Upper lobe of left lung (tissue), 6 donors: ENCODE measurements around the gene LHB. TPM values are rescaled to one million over a fixed set of nuclear protein-coding genes. Genes with fewer than 3 reads are reported as not detected.

Experiments
- ATAC-seq, 2 donors: fragments of 200-7000 bp; cut with Tn5 transposase; one replicate each; pipeline ENCODE4 v1.9.1; 2022; ENCODE audit warnings: mild to moderate bottlenecking in 2 of 2, moderate library complexity in 2 of 2; ENCODE audit not compliant: low FRiP score in 2 of 2
- DNase-seq, 2 donors: peaks; one replicate each; pipeline ENCODE4 v3.0.0-alpha.2; 2019 to 2020
- H3K27ac ChIP-seq, 4 donors: fragments of 200-600 bp; sonication (generic); one replicate each; pipeline ENCODE4 v1.5.1; 2016 to 2019
- H3K27me3 ChIP-seq, 4 donors: fragments of 200-600 bp; sonication (generic); one replicate each; pipeline ENCODE4 v1.5.1; 2017 to 2019
- H3K36me3 ChIP-seq, 4 donors: fragments of 200-600 bp; sonication (generic); one replicate each; pipeline ENCODE4 v1.5.1; 2016 to 2019
- H3K4me1 ChIP-seq, 4 donors: fragments of 200-600 bp; sonication (generic); one replicate each; pipeline ENCODE4 v1.5.1; 2018 to 2019
- H3K4me3 ChIP-seq, 4 donors: fragments of 200-600 bp; sonication (generic); one replicate each; pipeline ENCODE4 v1.5.1; 2017 to 2019; ENCODE audit warnings: mild to moderate bottlenecking in 2 of 4, moderate library complexity in 1 of 4
- H3K9me3 ChIP-seq, 4 donors: fragments of 200-600 bp; sonication (generic); one replicate each; pipeline ENCODE4 v1.5.1; 2018 to 2019
- CTCF ChIP-seq, 6 experiments: fragments of 450-650 bp in 4 of 6; fragments of 200-600 bp in 2 of 6; sonication (generic) in 2 of 6; IDR thresholded peaks; one replicate each; pipeline ENCODE4 v1.5.1; 2016 to 2019; ENCODE audit warnings: antibody characterized with exemption in 6 of 6
- EP300 ChIP-seq, 4 donors: sonication (generic); formaldehyde crosslinking; IDR thresholded peaks; one replicate each; pipeline ENCODE4 v1.5.1; 2017; ENCODE audit warnings: antibody characterized with exemption in 4 of 4, control low read depth in 2 of 4
- POLR2A ChIP-seq, 4 donors: fragments of 450-650 bp; IDR thresholded peaks; one replicate each; pipeline ENCODE4 v1.5.1; 2016 to 2017; ENCODE audit warnings: antibody characterized with exemption in 4 of 4, mild to moderate bottlenecking in 2 of 4
- POLR2AphosphoS5 ChIP-seq, 2 donors: sonication (generic); formaldehyde crosslinking; IDR thresholded peaks; one replicate each; pipeline ENCODE4 v1.5.1; 2017; ENCODE audit warnings: antibody characterized with exemption in 2 of 2
- WGBS, 2 donors: methylation state at CpG; one replicate each; pipeline ENCODE4 v1.1.5; 2017 to 2018; 5-methylcytosine and 5-hydroxymethylcytosine counted together
- total RNA-seq, 6 donors: library from RNA; depleted of rRNA in 4 of 6; stranded (reverse); fragments of >200 nt in 4 of 6; gene quantifications; one replicate each; pipeline versions ENCODE4 v1.1.0 to v1.2.1, GENCODE V29; 2016 to 2021
- donor health status: DM: no; HTN: no; CAD: no; lungs with moderate emphysema.
- donor health status: DM: no; HTN: yes; CAD: no; lungs with severe emphysema.

The LHB gene
- total RNA-seq, 6 donors from 2014 or later = 0.77 TPM; not detected in 5

- peak within 1 kb of the TSS; percentile 53 to 94 (median 71) for H3K4me3 ChIP-seq
- WGBS, 2 donors = 0% methylated on average over 19 to 31 of the region's 56 CpGs
Observed at GRCh38 chr19:48993175-48994034, 23.5 kb downstream of the LHB start, which contains the start of the genes GYS1 and RUVBL2. GYS1 (minus strand) TSS chr19:48993309; CDS start chr19:48993112, 197 bp downstream. RUVBL2 (plus strand) TSS chr19:48993887; CDS start chr19:48993912, 25 bp downstream.

GRCh38 chr19:48992581-48993174 is 24.2 kb downstream of the LHB start:
- peak overlapping the region; percentile 84 to 98 (median 95) for H3K27ac ChIP-seq
- ATAC-seq (peak; percentile 0 to 24), DNase-seq (peak in 1 of 2 donors; percentile 57)
- no peaks in the 10 kb centered on the region for H3K27me3 ChIP-seq
- H3K4me3 ChIP-seq = peak overlapping the region; percentile 53 to 94 (median 71)
- TF ChIP-seq POLR2A (IDR thresholded peaks at IDR 0.05) = no peak
- no peaks in the 10 kb centered on the region for H3K9me3 ChIP-seq
- H3K36me3 ChIP-seq = peaks cover 4 to 28% (median 16%) of the 10 kb centered on the region in 4 donors
- 0 to 1% methylated on average over 16 to 19 of the region's 20 CpGs for WGBS, 2 donors
- H3K4me1 ChIP-seq = peaks cover 24 to 43% (median 34%) of the 10 kb centered on the region in 4 donors

More at GRCh38 chr19:48993175-48994034, 23.5 kb downstream of the LHB start, which contains the start of the genes GYS1 and RUVBL2:
- peaks cover 1 to 25% (median 13%) of the 10 kb centered on the region in 4 donors for H3K36me3 ChIP-seq
- H3K4me1 ChIP-seq = peaks cover 24 to 43% (median 34%) of the 10 kb centered on the region in 4 donors
- no peaks in the 10 kb centered on the region for H3K9me3 ChIP-seq
- H3K27me3 ChIP-seq = no peaks in the 10 kb centered on the region
- ATAC-seq (peak; percentile 97 to 98), DNase-seq (peak; percentile 99)
- H3K27ac ChIP-seq = peak within 1 kb of the TSS; percentile 84 to 98 (median 95)
- TF ChIP-seq CTCF (IDR thresholded peaks at IDR 0.05) = peak; percentile 95 to 100 (median 100)
- peak in 1 of 4 donors; percentile 57 for TF ChIP-seq EP300 (IDR thresholded peaks at IDR 0.05)
- peak in 3 of 4 donors; percentile 74 to 92 (median 90) for TF ChIP-seq POLR2A (IDR thresholded peaks at IDR 0.05)
- peak; percentile 85 to 97 for TF ChIP-seq POLR2AphosphoS5 (IDR thresholded peaks at IDR 0.05)

- Histone ChIP-seq H3K4me1 (peaks cover 24 to 43% (median 34%) of the 10 kb centered on the region in 4 donors), H3K9me3 (no peaks in the 10 kb centered on the region), H3K36me3 (peaks cover 4 to 34% (median 19%) of the 10 kb centered on the region in 4 donors), H3K27ac (peak overlapping the region; percentile 84 to 98 (median 95)), H3K4me3 (peak overlapping the region; percentile 53 to 94 (median 71)), H3K27me3 (no peaks in the 10 kb centered on the region)
- 17 to 27% methylated on average over 5 to 8 of the region's 8 CpGs for WGBS, 2 donors
- peak in 1 of 2 donors; percentile 76 for TF ChIP-seq POLR2AphosphoS5 (IDR thresholded peaks at IDR 0.05)
- no peak for TF ChIP-seq CTCF (IDR thresholded peaks at IDR 0.05)
- TF ChIP-seq POLR2A (IDR thresholded peaks at IDR 0.05) = peak in 1 of 4 donors; percentile 59
- TF ChIP-seq EP300 (IDR thresholded peaks at IDR 0.05) = peak in 1 of 4 donors; percentile 7
- ATAC-seq (peak; percentile 74 to 77), DNase-seq (peak; percentile 54 to 86)
Observed at GRCh38 chr19:48991873-48992580, 24.9 kb downstream of the LHB start.

GRCh38 chr19:48991011-48991609 is 25.8 kb downstream of the LHB start:
- Histone ChIP-seq H3K36me3 (peaks cover 4 to 43% (median 25%) of the 10 kb centered on the region in 4 donors), H3K9me3 (no peaks in the 10 kb centered on the region), H3K4me1 (peaks cover 24 to 43% (median 34%) of the 10 kb centered on the region in 4 donors), H3K27me3 (no peaks in the 10 kb centered on the region), H3K4me3 (peak overlapping the region in 2 of 4 donors; percentile 58 to 84), H3K27ac (peak overlapping the region in 3 of 4 donors; percentile 18 to 98 (median 92))
- 87 to 95% methylated on average over 11 to 22 of the region's 22 CpGs for WGBS, 2 donors
- peak in 1 of 2 donors; percentile 60 for DNase-seq
- TF ChIP-seq POLR2A (IDR thresholded peaks at IDR 0.05) = no peak
- no peak for TF ChIP-seq POLR2AphosphoS5 (IDR thresholded peaks at IDR 0.05)
- TF ChIP-seq EP300 (IDR thresholded peaks at IDR 0.05) = no peak
- no peak for TF ChIP-seq CTCF (IDR thresholded peaks at IDR 0.05)
- ATAC-seq = no peak
